ENCODE data around the gene RMC1.

GRCh38 chr18:23453680-23454058 is 49.6 kb upstream of the RMC1 start:
- TF ChIP-seq, protein P1, sequence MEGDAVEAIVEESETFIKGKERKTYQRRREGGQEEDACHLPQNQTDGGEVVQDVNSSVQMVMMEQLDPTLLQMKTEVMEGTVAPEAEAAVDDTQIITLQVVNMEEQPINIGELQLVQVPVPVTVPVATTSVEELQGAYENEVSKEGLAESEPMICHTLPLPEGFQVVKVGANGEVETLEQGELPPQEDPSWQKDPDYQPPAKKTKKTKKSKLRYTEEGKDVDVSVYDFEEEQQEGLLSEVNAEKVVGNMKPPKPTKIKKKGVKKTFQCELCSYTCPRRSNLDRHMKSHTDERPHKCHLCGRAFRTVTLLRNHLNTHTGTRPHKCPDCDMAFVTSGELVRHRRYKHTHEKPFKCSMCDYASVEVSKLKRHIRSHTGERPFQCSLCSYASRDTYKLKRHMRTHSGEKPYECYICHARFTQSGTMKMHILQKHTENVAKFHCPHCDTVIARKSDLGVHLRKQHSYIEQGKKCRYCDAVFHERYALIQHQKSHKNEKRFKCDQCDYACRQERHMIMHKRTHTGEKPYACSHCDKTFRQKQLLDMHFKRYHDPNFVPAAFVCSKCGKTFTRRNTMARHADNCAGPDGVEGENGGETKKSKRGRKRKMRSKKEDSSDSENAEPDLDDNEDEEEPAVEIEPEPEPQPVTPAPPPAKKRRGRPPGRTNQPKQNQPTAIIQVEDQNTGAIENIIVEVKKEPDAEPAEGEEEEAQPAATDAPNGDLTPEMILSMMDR (IDR thresholded peaks at IDR 0.05; ENCODE audit: insufficient read depth, low read depth, low read length): no peak
- no peak for TF ChIP-seq EZH2 (IDR thresholded peaks at IDR 0.05; ENCODE audit: insufficient read depth, low read length)

All from astrocyte (in vitro differentiated cells and primary cell).